Measurements from ENCODE around the gene SRBD1. TPM values are rescaled to one million over a fixed set of nuclear protein-coding genes. Genes with fewer than 3 reads are reported as not detected.

Gene SRBD1
- total RNA-seq, 1 donor from 2014 or later, result 9.1 TPM

DNA sequence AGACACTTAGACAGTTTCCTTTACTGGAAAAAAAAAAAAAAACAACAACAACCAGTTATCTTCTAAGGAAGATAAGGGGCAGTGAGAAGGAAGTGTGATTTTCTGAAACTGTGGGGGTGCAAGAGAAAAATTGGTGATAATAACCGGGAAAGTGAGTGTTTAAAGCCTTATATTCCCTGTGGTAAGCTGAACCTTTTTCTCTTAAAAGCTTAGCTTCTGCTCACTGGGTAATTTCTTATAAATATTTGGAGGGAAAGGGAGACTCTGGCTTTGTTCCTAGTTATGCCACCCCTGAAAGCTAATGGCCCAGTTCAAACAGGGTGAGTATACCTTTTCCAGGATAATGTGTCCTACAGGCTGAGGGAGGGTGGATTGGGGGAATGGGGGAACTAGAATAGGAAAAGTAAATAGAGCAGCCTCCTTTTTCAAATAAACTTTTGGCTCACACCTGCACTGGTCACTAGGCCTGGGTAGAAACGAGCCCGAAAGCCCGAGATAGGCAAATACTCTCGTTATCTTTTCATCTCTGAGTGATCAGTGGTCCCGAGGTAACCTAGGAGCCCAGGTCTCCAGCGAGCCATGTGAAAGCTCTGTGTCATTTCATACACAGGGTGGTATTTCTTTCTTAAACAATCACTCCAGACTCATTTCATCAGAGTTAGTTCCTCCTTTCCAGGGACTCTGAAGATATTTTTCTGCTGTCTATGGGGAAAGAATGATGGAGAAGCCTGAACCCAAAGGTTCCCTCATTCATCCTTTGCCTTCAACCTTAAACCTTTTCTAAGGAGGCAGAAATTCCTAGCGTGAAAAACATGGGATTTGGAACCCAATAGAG, 15.5 kb upstream of the SRBD1 start:
- Histone ChIP-seq H3K4me1 (no peaks in the 10 kb centered on the region), H3K9me3 (no peaks in the 10 kb centered on the region), H3K27ac (no peak overlapping the region), H3K36me3 (no peaks in the 10 kb centered on the region), H3K4me3 (no peak overlapping the region), H3K27me3 (no peaks in the 10 kb centered on the region)
- TF ChIP-seq POLR2A (IDR thresholded peaks at IDR 0.05) (no peak), POLR2AphosphoS5 (IDR thresholded peaks at IDR 0.05; ENCODE audit: insufficient read depth in 1 of 2, low read depth in 1 of 2) (no peak)
- TF ChIP-seq, protein P1, sequence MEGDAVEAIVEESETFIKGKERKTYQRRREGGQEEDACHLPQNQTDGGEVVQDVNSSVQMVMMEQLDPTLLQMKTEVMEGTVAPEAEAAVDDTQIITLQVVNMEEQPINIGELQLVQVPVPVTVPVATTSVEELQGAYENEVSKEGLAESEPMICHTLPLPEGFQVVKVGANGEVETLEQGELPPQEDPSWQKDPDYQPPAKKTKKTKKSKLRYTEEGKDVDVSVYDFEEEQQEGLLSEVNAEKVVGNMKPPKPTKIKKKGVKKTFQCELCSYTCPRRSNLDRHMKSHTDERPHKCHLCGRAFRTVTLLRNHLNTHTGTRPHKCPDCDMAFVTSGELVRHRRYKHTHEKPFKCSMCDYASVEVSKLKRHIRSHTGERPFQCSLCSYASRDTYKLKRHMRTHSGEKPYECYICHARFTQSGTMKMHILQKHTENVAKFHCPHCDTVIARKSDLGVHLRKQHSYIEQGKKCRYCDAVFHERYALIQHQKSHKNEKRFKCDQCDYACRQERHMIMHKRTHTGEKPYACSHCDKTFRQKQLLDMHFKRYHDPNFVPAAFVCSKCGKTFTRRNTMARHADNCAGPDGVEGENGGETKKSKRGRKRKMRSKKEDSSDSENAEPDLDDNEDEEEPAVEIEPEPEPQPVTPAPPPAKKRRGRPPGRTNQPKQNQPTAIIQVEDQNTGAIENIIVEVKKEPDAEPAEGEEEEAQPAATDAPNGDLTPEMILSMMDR (IDR thresholded peaks at IDR 0.05), result no peak
- no peak for DNase-seq (ENCODE audit: extremely low spot score in 2 of 2)
- intact Hi-C loops (cut with DNase I), result no loop called here

DNA sequence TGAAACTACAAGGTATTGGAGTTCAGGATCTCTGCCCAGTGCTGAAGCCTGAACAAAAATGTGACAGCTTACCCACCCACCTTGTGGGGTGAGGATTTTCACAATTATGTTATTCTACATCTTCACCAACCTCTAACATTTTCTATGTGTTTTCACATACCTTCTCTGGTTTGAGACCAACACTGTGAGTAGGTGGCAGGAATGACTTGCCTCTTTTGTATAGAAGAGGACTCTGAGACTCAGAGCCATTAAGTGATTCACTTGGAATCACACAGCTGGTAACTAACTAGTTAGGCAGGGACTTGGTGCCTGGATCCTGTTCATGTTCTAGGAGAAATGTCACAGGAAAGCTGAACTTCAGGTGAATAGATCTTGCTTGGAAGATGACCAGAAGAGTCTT, 14.8 kb upstream of the SRBD1 start:
- intact Hi-C loops (cut with DNase I), result no loop called here
- Histone ChIP-seq H3K27ac (no peak overlapping the region), H3K4me1 (no peaks in the 10 kb centered on the region)

DNA sequence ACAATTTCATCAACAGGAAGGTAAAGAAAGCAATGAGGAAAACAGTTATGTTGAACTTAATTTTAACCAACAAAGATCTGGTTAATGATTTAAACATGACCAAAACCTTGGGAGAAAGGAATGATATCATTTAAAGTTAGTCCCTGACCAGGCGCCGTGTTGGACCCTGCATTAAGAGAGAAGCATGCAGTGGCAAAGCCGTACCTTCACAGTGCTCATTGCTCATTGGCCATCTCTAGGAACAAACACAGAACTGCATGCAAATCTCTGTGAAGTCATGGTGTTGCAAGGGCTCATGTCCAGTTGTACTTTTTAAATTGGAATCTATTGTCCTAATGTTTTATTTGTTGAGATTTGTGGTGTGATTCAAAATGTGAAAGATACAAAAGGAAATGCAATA, 12.0 kb upstream of the SRBD1 start:
- no peaks in the 10 kb centered on the region for H3K27me3 ChIP-seq
- no peaks in the 10 kb centered on the region for H3K36me3 ChIP-seq
- no peaks in the 10 kb centered on the region for H3K4me1 ChIP-seq
- no peak overlapping the region for H3K27ac ChIP-seq
- H3K4me3 ChIP-seq, result no peak overlapping the region
- no peaks in the 10 kb centered on the region for H3K9me3 ChIP-seq
- intact Hi-C loops (cut with DNase I), result no loop called here
- TF ChIP-seq, protein P1 (IDR thresholded peaks at IDR 0.05), result no peak
- TF ChIP-seq POLR2A (IDR thresholded peaks at IDR 0.05), result no peak
- TF ChIP-seq POLR2AphosphoS5 (IDR thresholded peaks at IDR 0.05; ENCODE audit: insufficient read depth in 1 of 2, low read depth in 1 of 2), result no peak
- no peak for DNase-seq (ENCODE audit: extremely low spot score in 2 of 2)

More for the DNA sequence above, 14.8 kb upstream of the SRBD1 start:
- no peak overlapping the region for H3K4me3 ChIP-seq
- TF ChIP-seq POLR2AphosphoS5 (IDR thresholded peaks at IDR 0.05; ENCODE audit: insufficient read depth in 1 of 2, low read depth in 1 of 2) (no peak), POLR2A (IDR thresholded peaks at IDR 0.05) (no peak)
- TF ChIP-seq, protein P1 (IDR thresholded peaks at IDR 0.05), result no peak
- DNase-seq (ENCODE audit: extremely low spot score in 2 of 2), result no peak
- no peaks in the 10 kb centered on the region for H3K9me3 ChIP-seq
- H3K36me3 ChIP-seq, result no peaks in the 10 kb centered on the region
- H3K27me3 ChIP-seq, result no peaks in the 10 kb centered on the region

DNA sequence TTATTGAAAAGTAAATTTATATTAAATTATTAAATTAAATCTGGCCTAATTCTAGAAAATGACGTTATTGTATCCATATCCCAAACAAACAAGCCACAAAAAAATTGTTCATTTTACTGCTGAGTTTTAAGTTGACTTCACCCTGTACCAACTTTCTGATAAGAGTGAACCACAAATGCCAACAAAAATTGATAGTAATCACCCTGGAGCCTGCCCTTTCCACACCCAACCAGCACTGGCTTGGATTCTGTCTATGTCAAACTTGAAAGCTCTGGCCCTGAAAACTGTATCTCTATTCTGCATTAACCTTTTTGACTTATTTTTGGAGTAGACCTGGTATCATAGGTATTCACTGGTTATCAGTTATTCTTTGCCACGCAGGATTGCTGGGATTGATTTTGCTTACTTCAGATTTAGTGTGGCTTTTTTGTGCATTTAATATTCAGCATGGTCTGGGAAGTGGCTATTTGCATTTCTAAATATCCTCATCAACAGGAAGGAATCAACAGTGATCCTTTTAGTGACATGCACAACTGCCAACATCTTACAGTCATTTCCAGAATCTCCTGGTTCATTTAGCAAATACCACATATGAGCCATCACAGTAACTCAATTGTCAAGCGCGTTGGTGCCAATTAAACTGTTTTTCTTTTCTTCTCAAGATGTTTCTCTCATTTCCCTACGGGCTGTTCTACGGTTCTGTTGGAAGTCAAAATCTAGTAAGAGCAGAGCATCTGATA, 11.4 kb upstream of the SRBD1 start:
- Histone ChIP-seq H3K4me3 (no peak overlapping the region), H3K36me3 (no peaks in the 10 kb centered on the region), H3K27ac (no peak overlapping the region), H3K9me3 (no peaks in the 10 kb centered on the region), H3K27me3 (no peaks in the 10 kb centered on the region), H3K4me1 (no peaks in the 10 kb centered on the region)
- intact Hi-C loops (cut with DNase I), result no loop called here
- TF ChIP-seq, protein P1 (IDR thresholded peaks at IDR 0.05), result no peak
- TF ChIP-seq POLR2A (IDR thresholded peaks at IDR 0.05) (no peak), POLR2AphosphoS5 (IDR thresholded peaks at IDR 0.05; ENCODE audit: insufficient read depth in 1 of 2, low read depth in 1 of 2) (no peak)
- no peak for DNase-seq (ENCODE audit: extremely low spot score in 2 of 2)

DNA sequence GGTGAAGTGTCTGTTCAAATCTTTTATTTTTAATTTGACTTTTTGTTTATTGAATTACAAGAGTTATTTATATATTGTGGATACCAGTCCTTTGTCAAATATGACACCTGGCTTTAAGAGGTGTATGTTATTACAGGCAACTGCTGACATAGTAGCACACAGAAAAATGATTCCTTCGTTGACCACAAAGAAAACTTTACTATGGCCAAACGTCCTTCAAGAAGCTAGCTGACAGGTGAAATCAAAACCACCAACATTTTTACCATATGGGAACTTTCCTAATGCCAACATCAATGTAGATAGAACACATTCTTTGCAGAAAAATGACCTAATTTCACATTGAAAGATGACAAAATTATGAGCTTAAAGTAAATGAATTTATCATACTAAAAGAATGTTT, 6.4 kb upstream of the SRBD1 start:
- Histone ChIP-seq H3K36me3 (no peaks in the 10 kb centered on the region), H3K4me3 (no peak overlapping the region), H3K9me3 (no peaks in the 10 kb centered on the region), H3K4me1 (no peaks in the 10 kb centered on the region), H3K27me3 (no peaks in the 10 kb centered on the region), H3K27ac (no peak overlapping the region)
- intact Hi-C loops (cut with DNase I), result no loop called here
- DNase-seq (ENCODE audit: extremely low spot score in 2 of 2), result no peak
- TF ChIP-seq POLR2AphosphoS5 (IDR thresholded peaks at IDR 0.05; ENCODE audit: insufficient read depth in 1 of 2, low read depth in 1 of 2) (no peak), POLR2A (IDR thresholded peaks at IDR 0.05) (no peak)
- TF ChIP-seq, protein P1 (IDR thresholded peaks at IDR 0.05), result no peak
